ENCODE results near the gene MEN1. TPM values are rescaled to one million over a fixed set of nuclear protein-coding genes. Genes with fewer than 3 reads are reported as not detected.

The MEN1 gene
- total and polyA plus RNA-seq, 2 experiments from 2014 or later: 27.7 to 57.5 TPM

- TF ChIP-seq CTCF (IDR thresholded peaks at IDR 0.05; ENCODE audit: low read depth, low read length): peak; percentile 90
- no peaks in the 10 kb centered on the region for H3K27me3 ChIP-seq
- peak; percentile 65 to 70 for DNase-seq (ENCODE audit: low read depth in 1 of 2, low spot score in 1 of 2)
- H3K4me1 ChIP-seq (ENCODE audit: low read depth): no peaks in the 10 kb centered on the region
- H3K36me3 ChIP-seq: no peaks in the 10 kb centered on the region
- H3K4me3 ChIP-seq: no peak overlapping the region
- H3K9me3 ChIP-seq (ENCODE audit: low read depth): no peaks in the 10 kb centered on the region
- no peak overlapping the region for H3K27ac ChIP-seq
Observed at GRCh38 chr11:64787526-64788320, 22.6 kb downstream of the MEN1 start.

GRCh38 chr11:64786308-64786707 is 24.0 kb downstream of the MEN1 start:
- DNase-seq (ENCODE audit: low read depth in 1 of 2, low spot score in 1 of 2): no peak
- no peaks in the 10 kb centered on the region for H3K9me3 ChIP-seq (ENCODE audit: low read depth)
- no peaks in the 10 kb centered on the region for H3K27me3 ChIP-seq
- H3K36me3 ChIP-seq: no peaks in the 10 kb centered on the region
- no peaks in the 10 kb centered on the region for H3K4me1 ChIP-seq (ENCODE audit: low read depth)
- TF ChIP-seq CTCF (IDR thresholded peaks at IDR 0.05; ENCODE audit: low read depth, low read length): no peak
- no peak overlapping the region for H3K27ac ChIP-seq
- no peak overlapping the region for H3K4me3 ChIP-seq

- Histone ChIP-seq H3K4me1 (ENCODE audit: low read depth) (no peaks in the 10 kb centered on the region), H3K9me3 (ENCODE audit: low read depth) (no peaks in the 10 kb centered on the region), H3K27ac (no peak overlapping the region), H3K4me3 (no peak overlapping the region), H3K27me3 (no peaks in the 10 kb centered on the region), H3K36me3 (no peaks in the 10 kb centered on the region)
- no peak for TF ChIP-seq CTCF (IDR thresholded peaks at IDR 0.05; ENCODE audit: low read depth, low read length)
- DNase-seq (ENCODE audit: low read depth in 1 of 2, low spot score in 1 of 2): no peak
Observed at GRCh38 chr11:64784813-64785581, 25.4 kb downstream of the MEN1 start.

- peaks cover 21% of the 10 kb centered on the region for H3K4me1 ChIP-seq (ENCODE audit: low read depth)
- no peaks in the 10 kb centered on the region for H3K27me3 ChIP-seq
- peak; percentile 100 for DNase-seq (ENCODE audit: low read depth in 1 of 2, low spot score in 1 of 2)
- no peaks in the 10 kb centered on the region for H3K9me3 ChIP-seq (ENCODE audit: low read depth)
- peak within 1 kb of the TSS; percentile 99 for H3K27ac ChIP-seq
- H3K4me3 ChIP-seq: peak within 1 kb of the TSS; percentile 87
- peaks cover 24% of the 10 kb centered on the region for H3K36me3 ChIP-seq
- peak; percentile 6 for TF ChIP-seq CTCF (IDR thresholded peaks at IDR 0.05; ENCODE audit: low read depth, low read length)
Observed at GRCh38 chr11:64778473-64779298, 31.7 kb downstream of the MEN1 start, which contains the start of gene SF1. Gene SF1 (minus strand): TSS chr11:64778542. CDS start chr11:64778392, 150 bp downstream.

GRCh38 chr11:64778223-64778472 is 32.2 kb downstream of the MEN1 start:
- no peak for TF ChIP-seq CTCF (IDR thresholded peaks at IDR 0.05; ENCODE audit: low read depth, low read length)
- Histone ChIP-seq H3K36me3 (peaks cover 30% of the 10 kb centered on the region), H3K27me3 (no peaks in the 10 kb centered on the region), H3K4me1 (ENCODE audit: low read depth) (peaks cover 21% of the 10 kb centered on the region), H3K9me3 (ENCODE audit: low read depth) (no peaks in the 10 kb centered on the region), H3K4me3 (peak overlapping the region; percentile 87), H3K27ac (peak overlapping the region; percentile 99)
- DNase-seq (ENCODE audit: low read depth in 1 of 2, low spot score in 1 of 2): no peak

Data from cardiac muscle cell (in vitro differentiated cells and primary cell).